NT2/D1 (cell line): ENCODE results near the gene FAM83B.

Source experiments
- SUZ12 ChIP-seq: IDR thresholded peaks from 2 replicates; pipeline ENCODE4 v1.6.1; 2011; ENCODE audit not compliant: insufficient read length, insufficient read depth; ENCODE audit errors: extremely low read depth
- YY1 ChIP-seq: IDR thresholded peaks from 2 replicates; pipeline ENCODE4 v1.6.1; 2011; ENCODE audit not compliant: insufficient read length, insufficient read depth
- ZNF274 ChIP-seq: IDR thresholded peaks from 2 replicates; pipeline ENCODE4 v1.6.1; 2011; ENCODE audit warnings: mild to moderate bottlenecking, low read depth, low read length

- TF ChIP-seq YY1 (no peak), ZNF274 (no peak), SUZ12 (no peak)
Measured at GRCh38 chr6:54980511-54981275, 134.1 kb downstream of the FAM83B start.
